HG02973 (cell line): ENCODE measurements around the gene BHLHE23.

Source experiments
- ATAC-seq: cut with Tn5 transposase; IDR thresholded peaks from one replicate; pipeline ENCODE4 v1.9.1; 2021; ENCODE audit warnings: moderate library complexity; ENCODE audit not compliant: unreplicated experiment

Gene BHLHE23

GRCh38 chr20:62975812-62976508 is 30.8 kb downstream of the BHLHE23 start:
- ATAC-seq, result no peak

GRCh38 chr20:62975251-62975760 is 31.5 kb downstream of the BHLHE23 start:
- ATAC-seq, result no peak

- no peak for ATAC-seq
Measured at GRCh38 chr20:62972845-62973745, 33.7 kb downstream of the BHLHE23 start.

- peak; percentile 47 for ATAC-seq
Measured at GRCh38 chr20:62971950-62972844, 34.6 kb downstream of the BHLHE23 start.

GRCh38 chr20:62971211-62971949 is 35.4 kb downstream of the BHLHE23 start:
- ATAC-seq, result no peak

- no peak for ATAC-seq
Measured at GRCh38 chr20:62970307-62971210, 36.2 kb downstream of the BHLHE23 start.

- ATAC-seq, result no peak
Measured at GRCh38 chr20:62969939-62970306, 36.8 kb downstream of the BHLHE23 start.

- ATAC-seq, result no peak
Measured at GRCh38 chr20:62969179-62969760, 37.5 kb downstream of the BHLHE23 start.

- ATAC-seq, result no peak
Measured at GRCh38 chr20:62968378-62969178, 38.2 kb downstream of the BHLHE23 start.

- ATAC-seq, result no peak
Measured at GRCh38 chr20:62967628-62968351, 39.0 kb downstream of the BHLHE23 start.

- no peak for ATAC-seq
Measured at GRCh38 chr20:62967149-62967501, 39.6 kb downstream of the BHLHE23 start.

- no peak for ATAC-seq
Measured at GRCh38 chr20:62966212-62967148, 40.3 kb downstream of the BHLHE23 start.

GRCh38 chr20:62965363-62965771 is 41.4 kb downstream of the BHLHE23 start:
- ATAC-seq, result no peak

- no peak for ATAC-seq
Measured at GRCh38 chr20:62964700-62965099, 42.1 kb downstream of the BHLHE23 start.

- no peak for ATAC-seq
Measured at GRCh38 chr20:62963614-62964397, 43.0 kb downstream of the BHLHE23 start.
